Right lobe of liver (tissue), 6 donors: ENCODE measurements around the gene EIF2S3B. TPM values are rescaled to one million over a fixed set of nuclear protein-coding genes. Genes with fewer than 3 reads are reported as not detected.

Experiments used
- ATAC-seq, 4 donors: fragments of 200-7000 bp; cut with Tn5 transposase; one replicate each; pipeline ENCODE4 v1.9.1; 2020; ENCODE audit warnings: mild to moderate bottlenecking in 4 of 4, moderate library complexity in 4 of 4
- DNase-seq, 3 donors: peaks; one replicate each; pipeline ENCODE4 v3.0.0-alpha.2; 2020
- H3K27ac ChIP-seq, 3 donors: fragments of 200-600 bp; one replicate each; pipeline ENCODE4 v1.8.0; 2022
- H3K27me3 ChIP-seq, 2 donors: fragments of 200-600 bp; one replicate each; pipeline ENCODE4 v1.8.0; 2022
- H3K36me3 ChIP-seq, 4 donors: fragments of 200-600 bp; sonication (generic) in 1 of 4; one replicate each; pipeline versions ENCODE4 v1.5.1 to v1.8.0; 2017 to 2022; ENCODE audit warnings: control low read depth in 1 of 4
- H3K4me1 ChIP-seq, 4 donors: fragments of 200-600 bp; sonication (generic) in 1 of 4; one replicate each; pipeline versions ENCODE4 v1.5.1 to v1.8.0; 2017 to 2022; ENCODE audit warnings: control low read depth in 1 of 4
- H3K4me3 ChIP-seq, 3 donors: fragments of 200-600 bp; one replicate each; pipeline ENCODE4 v1.8.0; 2022
- H3K9me3 ChIP-seq, 4 donors: fragments of 200-600 bp; sonication (generic) in 1 of 4; one replicate each; pipeline versions ENCODE4 v1.5.1 to v1.8.0; 2017 to 2022; ENCODE audit warnings: control low read depth in 1 of 4
- POLR2A ChIP-seq: fragments of 450-650 bp; IDR thresholded peaks from one replicate; pipeline ENCODE4 v1.6.1; 2017; ENCODE audit warnings: antibody characterized with exemption, mild to moderate bottlenecking
- WGBS: methylation state at CpG from one replicate; pipeline ENCODE4 v1.1.6; 2018; ENCODE audit warnings: low coverage, low lambda C conversion rate; ENCODE audit not compliant: insufficient coverage; ENCODE audit errors: missing lambda C conversion rate; 5-methylcytosine and 5-hydroxymethylcytosine counted together
- intact Hi-C, 2 donors: fragments of 100-400 bp; cut with DNase I; formaldehyde crosslinking; loops; one replicate each; pipeline versions ENCODE4 v1.11.2 to v1.14.1; 2022
- total RNA-seq, 6 experiments: library from RNA; depleted of rRNA in 2 of 6; stranded (reverse); fragments of >200 nt in 2 of 6; fragmentation: NEBNext Ultra II Directional in 3 of 6; extraction: Animal tissue kit (Norgen Biotek cat#: 25700) in 3 of 6; gene quantifications; one replicate each; pipeline versions ENCODE4 v1.1.0 to v1.2.4, GENCODE V29; 2016 to 2023
- TF ChIP-seq, protein P1 (sequence below), 4 donors: fragments of 200-600 bp in 3 of 4; fragments of 450-650 bp in 1 of 4; IDR thresholded peaks; one replicate each; pipeline versions ENCODE4 v1.5.1 to v1.8.0; 2016 to 2022; ENCODE audit warnings: antibody characterized with exemption in 4 of 4, mild to moderate bottlenecking in 2 of 4
- donor health status: DM: no; HTN: yes; CAD: no.
- donor health status: DM: no; HTN: no; CAD: no.
- donor health status: DM: no; HTN: no; CAD: no.
- donor health status: DM: no; HTN: yes; CAD: no.
- donor health status: DM: no; HTN: yes; CAD: no.

EIF2S3B gene
- total RNA-seq, 6 experiments from 2014 or later = 0.19 to 1.4 (median 0.24) TPM; not detected in 2

DNA sequence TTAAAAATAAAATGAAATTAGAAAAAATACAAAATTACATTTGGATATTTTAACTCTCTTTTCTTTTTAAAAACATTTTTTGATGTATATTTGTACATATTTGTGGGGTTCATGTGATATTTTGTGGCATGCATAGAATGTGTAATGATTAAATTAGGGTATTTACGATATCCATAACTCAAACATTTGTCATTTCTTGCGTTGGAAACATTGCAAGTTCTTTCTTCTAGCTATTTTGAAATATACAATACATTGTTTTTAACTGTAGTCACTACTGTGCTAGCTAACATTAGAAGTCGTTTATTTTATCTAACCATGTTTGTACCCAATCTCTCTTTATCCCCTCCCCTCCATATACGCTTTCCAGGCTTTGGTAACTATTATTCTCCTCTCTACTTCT lies 13.9 kb upstream of the EIF2S3B start:
- Histone ChIP-seq H3K9me3 (no peaks in the 10 kb centered on the region), H3K4me3 (no peak overlapping the region), H3K27ac (no peak overlapping the region), H3K27me3 (no peaks in the 10 kb centered on the region), H3K36me3 (no peaks in the 10 kb centered on the region), H3K4me1 (no peaks in the 10 kb centered on the region)
- no peak for ATAC-seq
- no peak for TF ChIP-seq POLR2A
- TF ChIP-seq, protein P1, sequence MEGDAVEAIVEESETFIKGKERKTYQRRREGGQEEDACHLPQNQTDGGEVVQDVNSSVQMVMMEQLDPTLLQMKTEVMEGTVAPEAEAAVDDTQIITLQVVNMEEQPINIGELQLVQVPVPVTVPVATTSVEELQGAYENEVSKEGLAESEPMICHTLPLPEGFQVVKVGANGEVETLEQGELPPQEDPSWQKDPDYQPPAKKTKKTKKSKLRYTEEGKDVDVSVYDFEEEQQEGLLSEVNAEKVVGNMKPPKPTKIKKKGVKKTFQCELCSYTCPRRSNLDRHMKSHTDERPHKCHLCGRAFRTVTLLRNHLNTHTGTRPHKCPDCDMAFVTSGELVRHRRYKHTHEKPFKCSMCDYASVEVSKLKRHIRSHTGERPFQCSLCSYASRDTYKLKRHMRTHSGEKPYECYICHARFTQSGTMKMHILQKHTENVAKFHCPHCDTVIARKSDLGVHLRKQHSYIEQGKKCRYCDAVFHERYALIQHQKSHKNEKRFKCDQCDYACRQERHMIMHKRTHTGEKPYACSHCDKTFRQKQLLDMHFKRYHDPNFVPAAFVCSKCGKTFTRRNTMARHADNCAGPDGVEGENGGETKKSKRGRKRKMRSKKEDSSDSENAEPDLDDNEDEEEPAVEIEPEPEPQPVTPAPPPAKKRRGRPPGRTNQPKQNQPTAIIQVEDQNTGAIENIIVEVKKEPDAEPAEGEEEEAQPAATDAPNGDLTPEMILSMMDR (IDR thresholded peaks at IDR 0.05) = no peak
- intact Hi-C loops = no loop called here
- 53% methylated on average over 4 of the region's 4 CpGs for WGBS
- DNase-seq = no peak

DNA sequence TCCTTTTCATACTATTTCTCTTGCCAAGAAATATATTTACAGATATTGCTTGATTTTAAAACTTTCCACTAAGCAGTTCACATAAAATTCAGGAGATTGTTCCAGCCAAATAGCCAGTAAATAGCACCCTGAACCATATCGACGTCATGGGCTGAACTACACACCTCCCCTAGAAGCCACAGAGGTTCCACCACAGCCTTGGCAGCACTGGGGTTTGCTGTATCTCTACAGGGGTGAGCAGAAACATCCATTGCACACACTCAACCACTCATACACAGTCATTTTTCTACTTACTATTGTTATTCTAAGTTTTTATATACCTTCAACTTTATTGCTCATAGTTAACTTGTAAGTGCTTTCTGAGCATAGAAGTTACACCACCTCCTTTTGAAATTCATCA lies 8.1 kb upstream of the EIF2S3B start:
- no peak for TF ChIP-seq POLR2A
- TF ChIP-seq, protein P1 (IDR thresholded peaks at IDR 0.05) = no peak
- DNase-seq (no peak), ATAC-seq (peak in 2 of 4 donors; percentile 30 to 50)
- Histone ChIP-seq H3K4me1 (no peaks in the 10 kb centered on the region), H3K27ac (no peak overlapping the region), H3K4me3 (no peak overlapping the region), H3K36me3 (no peaks in the 10 kb centered on the region), H3K9me3 (no peaks in the 10 kb centered on the region), H3K27me3 (no peaks in the 10 kb centered on the region)
- intact Hi-C loops = no loop called here
- 17% methylated on average over 2 of the region's 2 CpGs for WGBS

DNA sequence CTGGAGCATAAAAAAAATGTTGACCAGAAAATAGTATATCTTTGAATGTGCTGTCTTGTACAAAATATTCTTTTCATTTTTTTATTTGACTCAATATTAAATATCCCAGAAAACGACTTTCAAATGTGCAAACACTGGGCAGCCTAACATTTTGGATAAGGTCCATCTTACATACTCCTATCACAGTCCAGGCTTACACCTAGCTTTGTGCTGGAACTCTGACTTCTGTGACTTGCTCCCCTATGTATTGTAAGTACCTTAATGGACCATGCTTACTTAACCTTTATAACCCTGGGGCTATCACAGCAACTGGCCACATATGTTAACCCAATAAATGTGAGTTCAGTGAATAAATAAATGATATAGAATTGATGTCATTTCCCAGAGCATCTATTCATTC lies 7.6 kb upstream of the EIF2S3B start:
- Histone ChIP-seq H3K9me3 (no peaks in the 10 kb centered on the region), H3K27ac (no peak overlapping the region)
- 16% methylated on average over 1 of the region's 1 CpG for WGBS

DNA sequence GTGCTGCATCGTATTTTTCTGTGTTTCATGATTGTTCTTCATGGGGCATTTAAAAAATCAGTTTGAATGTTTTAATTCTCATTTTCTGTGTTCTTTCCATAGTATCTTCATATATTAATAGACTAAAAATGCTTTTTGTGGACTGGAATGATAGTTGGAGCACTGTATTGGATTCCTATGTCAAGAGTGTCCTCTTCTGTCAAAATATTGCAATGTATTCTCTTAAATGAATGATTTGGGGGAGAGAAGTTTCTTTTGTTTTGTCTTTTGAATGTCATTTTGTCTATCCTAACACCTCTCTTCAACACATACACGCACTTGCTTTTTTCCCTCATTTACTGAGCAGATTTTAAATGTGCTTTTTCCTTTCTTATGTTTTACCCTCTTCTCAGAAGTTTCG lies 4.7 kb upstream of the EIF2S3B start:
- WGBS = 37% methylated on average over 3 of the region's 3 CpGs
- Histone ChIP-seq H3K36me3 (no peaks in the 10 kb centered on the region), H3K4me1 (no peaks in the 10 kb centered on the region), H3K27ac (no peak overlapping the region), H3K9me3 (no peaks in the 10 kb centered on the region), H3K27me3 (no peaks in the 10 kb centered on the region), H3K4me3 (no peak overlapping the region)
- intact Hi-C loops = no loop called here
- no peak for DNase-seq
- no peak for TF ChIP-seq POLR2A
- TF ChIP-seq, protein P1 (IDR thresholded peaks at IDR 0.05) = peak in 1 of 4 donors; percentile 6
- no peak for ATAC-seq

More for the DNA sequence above, 7.6 kb upstream of the EIF2S3B start:
- no peak for DNase-seq
- H3K36me3 ChIP-seq = no peaks in the 10 kb centered on the region
- TF ChIP-seq POLR2A = no peak
- TF ChIP-seq, protein P1 (IDR thresholded peaks at IDR 0.05) = no peak
- no peak overlapping the region for H3K4me3 ChIP-seq
- ATAC-seq = no peak
- no peaks in the 10 kb centered on the region for H3K4me1 ChIP-seq
- H3K27me3 ChIP-seq = no peaks in the 10 kb centered on the region
- intact Hi-C loops = no loop called here

DNA sequence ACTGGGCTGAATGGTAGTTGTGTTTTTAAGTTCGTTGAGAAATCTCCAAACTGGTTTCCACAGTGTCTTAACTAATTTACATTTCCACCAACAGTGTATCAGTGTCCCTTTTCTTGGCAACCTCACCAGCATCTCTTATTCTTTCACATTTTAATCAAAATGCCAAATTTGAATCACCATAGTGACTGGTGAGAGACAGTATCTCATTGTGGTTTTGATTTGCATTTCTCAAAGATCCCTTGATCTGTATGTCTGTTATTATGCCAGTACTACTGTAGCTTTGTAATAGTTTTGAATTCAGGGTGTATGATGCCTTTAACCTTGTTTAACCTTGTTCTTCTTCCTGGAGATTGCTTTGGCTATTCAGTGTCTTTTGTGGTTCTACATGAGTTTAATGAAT lies 2.2 kb upstream of the EIF2S3B start:
- DNase-seq (no peak), ATAC-seq (no peak)
- 41% methylated on average over 1 of the region's 1 CpG for WGBS
- H3K4me3 ChIP-seq = no peak overlapping the region
- intact Hi-C loops = no loop called here
- no peak overlapping the region for H3K27ac ChIP-seq
- H3K36me3 ChIP-seq = no peaks in the 10 kb centered on the region
- H3K4me1 ChIP-seq = no peaks in the 10 kb centered on the region
- TF ChIP-seq POLR2A = no peak
- TF ChIP-seq, protein P1 (IDR thresholded peaks at IDR 0.05) = no peak
- no peaks in the 10 kb centered on the region for H3K27me3 ChIP-seq
- H3K9me3 ChIP-seq = no peaks in the 10 kb centered on the region
